Smooth muscle cell (in vitro differentiated cells): ENCODE measurements around the gene SLC7A8. TPM values are rescaled to one million over a fixed set of nuclear protein-coding genes. Genes with fewer than 3 reads are reported as not detected.

Experiments used
- DNase-seq: peaks from one replicate; lab custom pipeline; 2025; ENCODE audit not compliant: unreplicated experiment; lab: John Stamatoyannopoulos, UW
- H2AFZ ChIP-seq: fragments of 200-600 bp; sonication (generic); 2 replicates; pipeline ENCODE4 v1.6.0; 2016; ENCODE audit warnings: antibody characterized with exemption, low read depth, mild to moderate bottlenecking
- H3F3A ChIP-seq: fragments of 200-600 bp; sonication (generic); 2 replicates; pipeline ENCODE4 v1.6.0; 2017; ENCODE audit warnings: antibody characterized with exemption, low read depth
- H3K27ac ChIP-seq: fragments of 200-600 bp; sonication (generic); 2 replicates; pipeline ENCODE4 v1.5.1; 2016; ENCODE audit warnings: low read depth, mild to moderate bottlenecking
- H3K27me3 ChIP-seq: fragments of 200-600 bp; sonication (generic); 2 replicates; pipeline ENCODE4 v1.6.1; 2016; ENCODE audit warnings: low read depth, mild to moderate bottlenecking
- H3K36me3 ChIP-seq: fragments of 200-600 bp; sonication (generic); 2 replicates; pipeline ENCODE4 v1.5.1; 2016; ENCODE audit warnings: low read depth
- H3K4me1 ChIP-seq: fragments of 200-600 bp; sonication (generic); 2 replicates; pipeline ENCODE4 v1.5.1; 2016; ENCODE audit warnings: low read depth
- H3K4me2 ChIP-seq: fragments of 200-600 bp; sonication (generic); 2 replicates; pipeline ENCODE4 v1.6.0; 2016; ENCODE audit warnings: mild to moderate bottlenecking
- H3K4me3 ChIP-seq: fragments of 200-600 bp; sonication (generic); 2 replicates; pipeline ENCODE4 v1.5.1; 2016; ENCODE audit warnings: mild to moderate bottlenecking
- H3K79me2 ChIP-seq: fragments of 200-600 bp; sonication (generic); 2 replicates; pipeline ENCODE4 v1.6.0; 2016; ENCODE audit warnings: low read depth, mild to moderate bottlenecking
- H3K9ac ChIP-seq: fragments of 200-600 bp; sonication (generic); 2 replicates; pipeline ENCODE4 v1.6.0; 2016; ENCODE audit warnings: low read depth
- H3K9me3 ChIP-seq: fragments of 200-600 bp; sonication (generic); replicated peaks from 2 replicates; pipeline ENCODE4 v1.5.1; 2016; ENCODE audit warnings: low read depth
- H4K20me1 ChIP-seq: fragments of 200-600 bp; sonication (generic); 2 replicates; pipeline ENCODE4 v1.6.0; 2016; ENCODE audit warnings: low read depth
- WGBS: methylation state at CpG from one replicate; pipeline ENCODE4 v1.1.7; 2016; ENCODE audit warnings: low lambda C conversion rate; 5-methylcytosine and 5-hydroxymethylcytosine counted together
- polyA plus RNA-seq: library from polyadenylated mRNA; unstranded; fragments of >200 nt; fragmentation: Nextera tagmentation; extraction: Ambion mirVana; gene quantifications from 2 replicates; pipeline ENCODE4 v1.2.1, GENCODE V29; 2016
- total RNA-seq: library from RNA; depleted of rRNA; stranded (reverse); fragments of >200 nt; gene quantifications from 2 replicates; pipeline ENCODE4 v1.2.3, GENCODE V29; 2014
- TF ChIP-seq, protein P1 (sequence below): fragments of 200-600 bp; sonication (generic); IDR thresholded peaks from 2 replicates; pipeline ENCODE4 v1.5.1; 2017; ENCODE audit warnings: borderline replicate concordance, mild to moderate bottlenecking, antibody characterized with exemption; ENCODE audit not compliant: insufficient read depth, poor library complexity, severe bottlenecking

SLC7A8 gene
- total and polyA plus RNA-seq, 2 experiments from 2014 or later = 16.4 to 26.0 TPM

DNA sequence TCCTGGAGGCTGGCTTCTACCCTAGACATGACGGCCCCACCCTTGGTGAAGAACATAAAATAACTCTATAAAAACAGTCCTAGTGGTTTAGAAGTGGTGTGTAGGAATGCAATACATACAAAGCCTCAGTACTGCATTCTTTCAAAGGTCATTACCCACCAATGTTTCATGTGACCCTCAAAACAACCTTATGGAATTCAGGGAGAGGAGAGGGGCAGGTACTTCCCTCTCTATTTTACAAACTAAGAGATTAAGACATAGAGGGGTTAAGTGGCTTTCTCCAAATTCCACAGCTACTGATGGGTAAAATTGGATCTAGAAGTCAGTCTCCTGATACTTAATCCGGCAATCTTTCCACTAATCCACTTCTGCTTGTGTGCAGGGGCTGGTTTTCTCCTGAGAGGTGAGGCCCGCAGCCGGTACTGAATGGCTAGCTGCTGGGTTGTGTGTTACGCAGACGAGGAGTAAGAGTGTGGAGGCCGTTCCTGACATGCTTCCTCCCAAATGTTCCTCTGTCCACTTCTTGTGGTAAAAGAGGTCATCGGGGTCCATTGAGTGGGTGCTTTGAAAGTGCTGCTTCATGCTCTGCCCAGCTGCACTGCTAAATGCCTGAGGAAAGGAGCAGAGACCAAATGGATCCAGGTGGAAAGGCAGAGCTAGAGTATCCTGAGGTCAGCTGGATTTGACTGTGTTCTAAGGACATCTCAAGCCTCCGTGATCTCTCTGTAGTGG is 16.2 kb downstream of the SLC7A8 start:
- H3K9me3 ChIP-seq = no peaks in the 10 kb centered on the region
- 69% methylated on average over 9 of the region's 9 CpGs for WGBS
- H3K36me3 ChIP-seq = no peaks in the 10 kb centered on the region
- no peaks in the 10 kb centered on the region for H3K27me3 ChIP-seq
- H3K4me1 ChIP-seq = peaks cover 18% of the 10 kb centered on the region
- H3K79me2 ChIP-seq = no peaks in the 10 kb centered on the region
- H3K9ac ChIP-seq = no peak overlapping the region
- H4K20me1 ChIP-seq = no peaks in the 10 kb centered on the region
- TF ChIP-seq, protein P1, sequence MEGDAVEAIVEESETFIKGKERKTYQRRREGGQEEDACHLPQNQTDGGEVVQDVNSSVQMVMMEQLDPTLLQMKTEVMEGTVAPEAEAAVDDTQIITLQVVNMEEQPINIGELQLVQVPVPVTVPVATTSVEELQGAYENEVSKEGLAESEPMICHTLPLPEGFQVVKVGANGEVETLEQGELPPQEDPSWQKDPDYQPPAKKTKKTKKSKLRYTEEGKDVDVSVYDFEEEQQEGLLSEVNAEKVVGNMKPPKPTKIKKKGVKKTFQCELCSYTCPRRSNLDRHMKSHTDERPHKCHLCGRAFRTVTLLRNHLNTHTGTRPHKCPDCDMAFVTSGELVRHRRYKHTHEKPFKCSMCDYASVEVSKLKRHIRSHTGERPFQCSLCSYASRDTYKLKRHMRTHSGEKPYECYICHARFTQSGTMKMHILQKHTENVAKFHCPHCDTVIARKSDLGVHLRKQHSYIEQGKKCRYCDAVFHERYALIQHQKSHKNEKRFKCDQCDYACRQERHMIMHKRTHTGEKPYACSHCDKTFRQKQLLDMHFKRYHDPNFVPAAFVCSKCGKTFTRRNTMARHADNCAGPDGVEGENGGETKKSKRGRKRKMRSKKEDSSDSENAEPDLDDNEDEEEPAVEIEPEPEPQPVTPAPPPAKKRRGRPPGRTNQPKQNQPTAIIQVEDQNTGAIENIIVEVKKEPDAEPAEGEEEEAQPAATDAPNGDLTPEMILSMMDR = no peak
- no peak overlapping the region for H3K4me3 ChIP-seq
- no peak for DNase-seq
- peaks cover 7% of the 10 kb centered on the region for H3F3A ChIP-seq
- H3K27ac ChIP-seq = no peak overlapping the region
- H3K4me2 ChIP-seq = peak overlapping the region; percentile 29
- no peak overlapping the region for H2AFZ ChIP-seq

DNA sequence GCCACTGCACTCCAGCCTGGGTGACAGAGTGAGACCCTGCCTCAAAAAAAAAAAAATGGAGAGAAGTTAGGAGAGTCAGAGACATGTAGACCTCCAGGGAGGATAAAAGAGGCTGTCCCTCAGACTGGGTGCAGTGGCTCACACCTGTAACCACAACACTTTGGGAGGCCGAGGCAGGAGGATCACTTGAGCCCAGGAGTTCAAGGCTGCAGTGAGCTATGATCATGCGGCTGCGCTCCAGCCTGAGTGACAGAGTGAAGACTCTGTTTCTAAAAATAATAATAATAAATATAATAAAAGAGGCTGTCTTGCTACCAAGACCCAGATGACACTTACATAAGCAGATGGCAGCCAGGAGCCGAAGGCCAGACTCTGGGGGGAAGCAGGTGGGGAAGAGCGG is 18.5 kb downstream of the SLC7A8 start:
- Histone ChIP-seq H2AFZ (no peak overlapping the region), H3K4me3 (no peak overlapping the region), H3K36me3 (no peaks in the 10 kb centered on the region), H3K9me3 (no peaks in the 10 kb centered on the region), H3F3A (peaks cover 10% of the 10 kb centered on the region), H3K4me2 (no peak overlapping the region), H3K27me3 (no peaks in the 10 kb centered on the region), H3K4me1 (peaks cover 32% of the 10 kb centered on the region), H3K27ac (no peak overlapping the region), H4K20me1 (no peaks in the 10 kb centered on the region), H3K9ac (no peak overlapping the region), H3K79me2 (no peaks in the 10 kb centered on the region)
- 97% methylated on average over 5 of the region's 5 CpGs for WGBS
- DNase-seq = no peak
- TF ChIP-seq, protein P1 = no peak

- Histone ChIP-seq H3K4me2 (no peak overlapping the region), H3K4me3 (no peak overlapping the region), H2AFZ (no peak overlapping the region), H3F3A (peaks cover 10% of the 10 kb centered on the region), H3K4me1 (peaks cover 36% of the 10 kb centered on the region), H3K36me3 (no peaks in the 10 kb centered on the region), H3K9me3 (no peaks in the 10 kb centered on the region), H4K20me1 (no peaks in the 10 kb centered on the region), H3K9ac (no peak overlapping the region), H3K27ac (no peak overlapping the region), H3K79me2 (no peaks in the 10 kb centered on the region), H3K27me3 (no peaks in the 10 kb centered on the region)
- no peak for DNase-seq
- TF ChIP-seq, protein P1 = no peak
- 72% methylated on average over 2 of the region's 2 CpGs for WGBS
Measured at GRCh38 chr14:23164250-23164649, 19.2 kb downstream of the SLC7A8 start.

GRCh38 chr14:23163830-23164229 is 19.6 kb downstream of the SLC7A8 start:
- Histone ChIP-seq H4K20me1 (no peaks in the 10 kb centered on the region), H3F3A (peaks cover 10% of the 10 kb centered on the region), H3K9me3 (no peaks in the 10 kb centered on the region), H3K27ac (no peak overlapping the region), H3K4me1 (peaks cover 36% of the 10 kb centered on the region), H2AFZ (no peak overlapping the region), H3K4me3 (no peak overlapping the region), H3K36me3 (no peaks in the 10 kb centered on the region), H3K27me3 (no peaks in the 10 kb centered on the region), H3K4me2 (no peak overlapping the region), H3K9ac (no peak overlapping the region), H3K79me2 (no peaks in the 10 kb centered on the region)
- no peak for DNase-seq
- WGBS = 82% methylated on average over 2 of the region's 2 CpGs
- TF ChIP-seq, protein P1 = no peak
